ENCODE measurements around the gene TTLL13.

The TTLL13 gene

GRCh38 chr15:90249203-90249863, at the start of gene TTLL13:
Gene TTLL13, plus strand, starts transcription at chr15:90249556. Its CDS starts 1,075 bp downstream, at chr15:90250631.
- peak; percentile 90 for DNase-seq (ENCODE audit: low spot score)

GRCh38 chr15:90200534-90201129, 48.7 kb upstream of the TTLL13 start:
- DNase-seq (ENCODE audit: low spot score) = no peak

GRCh38 chr15:90201130-90201943, 48.0 kb upstream of the TTLL13 start, which contains the start of gene SEMA4B:
Gene SEMA4B, plus strand, starts transcription at chr15:90201330. Its CDS starts 249 bp downstream, at chr15:90201579.
- DNase-seq (ENCODE audit: low spot score) = peak; percentile 75

GRCh38 chr15:90201944-90202375, 47.4 kb upstream of the TTLL13 start:
- DNase-seq (ENCODE audit: low spot score) = no peak

- DNase-seq (ENCODE audit: low spot score) = no peak
Observed at GRCh38 chr15:90202929-90203328, 46.4 kb upstream of the TTLL13 start.

- DNase-seq (ENCODE audit: low spot score) = no peak
Observed at GRCh38 chr15:90203473-90203872, 45.9 kb upstream of the TTLL13 start.

- no peak for DNase-seq (ENCODE audit: low spot score)
Observed at GRCh38 chr15:90203922-90204321, 45.4 kb upstream of the TTLL13 start.

- DNase-seq (ENCODE audit: low spot score) = no peak
Observed at GRCh38 chr15:90205050-90205848, 44.1 kb upstream of the TTLL13 start.

- DNase-seq (ENCODE audit: low spot score) = no peak
Observed at GRCh38 chr15:90205886-90206285, 43.5 kb upstream of the TTLL13 start.

GRCh38 chr15:90207252-90207651, 42.1 kb upstream of the TTLL13 start:
- DNase-seq (ENCODE audit: low spot score) = no peak

GRCh38 chr15:90208356-90208755, 41.0 kb upstream of the TTLL13 start:
- DNase-seq (ENCODE audit: low spot score) = no peak

- DNase-seq (ENCODE audit: low spot score) = no peak
Observed at GRCh38 chr15:90209591-90209990, 39.8 kb upstream of the TTLL13 start.

GRCh38 chr15:90210593-90210992, 38.8 kb upstream of the TTLL13 start:
- no peak for DNase-seq (ENCODE audit: low spot score)

GRCh38 chr15:90211009-90211408, 38.3 kb upstream of the TTLL13 start:
- DNase-seq (ENCODE audit: low spot score) = no peak

- peak; percentile 96 for DNase-seq (ENCODE audit: low spot score)
Observed at GRCh38 chr15:90211440-90212143, 37.8 kb upstream of the TTLL13 start.

- peak; percentile 57 for DNase-seq (ENCODE audit: low spot score)
Observed at GRCh38 chr15:90212221-90213098, 36.9 kb upstream of the TTLL13 start.

- DNase-seq (ENCODE audit: low spot score) = peak; percentile 83
Observed at GRCh38 chr15:90213122-90213817, 36.1 kb upstream of the TTLL13 start.

- DNase-seq (ENCODE audit: low spot score) = no peak
Observed at GRCh38 chr15:90213818-90214204, 35.5 kb upstream of the TTLL13 start.

GRCh38 chr15:90214553-90215196, 34.7 kb upstream of the TTLL13 start:
- DNase-seq (ENCODE audit: low spot score) = peak; percentile 29

All from LoVo (cell line).